ENCODE results near the gene VWF.

DNA sequence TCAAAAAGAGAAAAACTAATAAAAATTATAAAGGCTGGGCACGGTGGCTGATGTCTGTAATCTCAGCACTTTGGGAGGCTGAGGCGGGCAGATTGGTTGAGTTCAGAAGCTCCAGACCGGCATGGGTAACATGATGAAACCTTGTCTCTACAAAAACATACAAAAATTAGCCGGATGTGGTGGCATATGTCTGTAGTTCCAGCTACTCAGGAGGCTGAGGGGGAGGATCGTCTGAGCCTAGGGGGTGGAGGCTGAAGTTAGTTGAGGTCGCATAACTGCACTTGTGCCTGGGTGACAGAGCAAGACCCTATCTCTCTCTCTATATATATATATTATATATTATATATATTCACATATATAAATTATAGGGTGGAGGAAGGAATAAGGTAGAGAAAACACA, 146.9 kb downstream of the VWF start:
- TF ChIP-seq, protein P1, sequence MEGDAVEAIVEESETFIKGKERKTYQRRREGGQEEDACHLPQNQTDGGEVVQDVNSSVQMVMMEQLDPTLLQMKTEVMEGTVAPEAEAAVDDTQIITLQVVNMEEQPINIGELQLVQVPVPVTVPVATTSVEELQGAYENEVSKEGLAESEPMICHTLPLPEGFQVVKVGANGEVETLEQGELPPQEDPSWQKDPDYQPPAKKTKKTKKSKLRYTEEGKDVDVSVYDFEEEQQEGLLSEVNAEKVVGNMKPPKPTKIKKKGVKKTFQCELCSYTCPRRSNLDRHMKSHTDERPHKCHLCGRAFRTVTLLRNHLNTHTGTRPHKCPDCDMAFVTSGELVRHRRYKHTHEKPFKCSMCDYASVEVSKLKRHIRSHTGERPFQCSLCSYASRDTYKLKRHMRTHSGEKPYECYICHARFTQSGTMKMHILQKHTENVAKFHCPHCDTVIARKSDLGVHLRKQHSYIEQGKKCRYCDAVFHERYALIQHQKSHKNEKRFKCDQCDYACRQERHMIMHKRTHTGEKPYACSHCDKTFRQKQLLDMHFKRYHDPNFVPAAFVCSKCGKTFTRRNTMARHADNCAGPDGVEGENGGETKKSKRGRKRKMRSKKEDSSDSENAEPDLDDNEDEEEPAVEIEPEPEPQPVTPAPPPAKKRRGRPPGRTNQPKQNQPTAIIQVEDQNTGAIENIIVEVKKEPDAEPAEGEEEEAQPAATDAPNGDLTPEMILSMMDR (IDR thresholded peaks at IDR 0.05; ENCODE audit: low read length), result no peak
- TF ChIP-seq EZH2 (IDR thresholded peaks at IDR 0.05; ENCODE audit: borderline replicate concordance, low read length), result no peak

All from OCI-LY1 (cell line).